Stimulated activated CD4-positive, alpha-beta T cell treated with anti-CD3 and anti-CD28 coated beads, TNF-alpha, amount 100 ng/mL, for 1 hour (primary cell): ENCODE results near the gene SCN8A.

Source experiments
- DNase-seq, 3 donors: peaks; one replicate each; pipeline ENCODE4 v3.0.0-alpha.2; 2020; ENCODE audit warnings: low read depth in 3 of 3, low spot score in 1 of 3

Gene SCN8A

GRCh38 chr12:51669271-51669670 lies 78.2 kb downstream of the SCN8A start:
- no peak for DNase-seq

- no peak for DNase-seq
Observed at GRCh38 chr12:51669996-51670395, 79.0 kb downstream of the SCN8A start.

GRCh38 chr12:51672334-51672733 lies 81.3 kb downstream of the SCN8A start:
- DNase-seq: no peak

GRCh38 chr12:51675071-51675803 lies 84.2 kb downstream of the SCN8A start:
- DNase-seq: no peak

- no peak for DNase-seq
Observed at GRCh38 chr12:51676875-51677274, 85.8 kb downstream of the SCN8A start.

GRCh38 chr12:51677284-51677968 lies 86.4 kb downstream of the SCN8A start:
- no peak for DNase-seq

GRCh38 chr12:51678086-51678724 lies 87.2 kb downstream of the SCN8A start:
- no peak for DNase-seq

GRCh38 chr12:51682981-51683380 lies 91.9 kb downstream of the SCN8A start:
- DNase-seq: no peak

- DNase-seq: no peak
Observed at GRCh38 chr12:51683763-51684357, 92.8 kb downstream of the SCN8A start.

GRCh38 chr12:51686727-51687126 lies 95.7 kb downstream of the SCN8A start:
- no peak for DNase-seq

- DNase-seq: no peak
Observed at GRCh38 chr12:51687177-51687576, 96.1 kb downstream of the SCN8A start.

- DNase-seq: no peak
Observed at GRCh38 chr12:51687614-51688013, 96.6 kb downstream of the SCN8A start.

- DNase-seq: no peak
Observed at GRCh38 chr12:51689983-51690382, 99.0 kb downstream of the SCN8A start.

GRCh38 chr12:51692016-51692415 lies 101.0 kb downstream of the SCN8A start:
- DNase-seq: no peak

- DNase-seq: no peak
Observed at GRCh38 chr12:51693569-51693968, 102.5 kb downstream of the SCN8A start.

GRCh38 chr12:51694146-51694545 lies 103.1 kb downstream of the SCN8A start:
- DNase-seq: no peak

- no peak for DNase-seq
Observed at GRCh38 chr12:51695241-51696010, 104.4 kb downstream of the SCN8A start.

- no peak for DNase-seq
Observed at GRCh38 chr12:51699219-51699618, 108.2 kb downstream of the SCN8A start.

GRCh38 chr12:51700887-51701286 lies 109.9 kb downstream of the SCN8A start:
- DNase-seq: no peak

- DNase-seq: no peak
Observed at GRCh38 chr12:51702587-51702986, 111.6 kb downstream of the SCN8A start.

GRCh38 chr12:51705450-51705849 lies 114.4 kb downstream of the SCN8A start:
- no peak for DNase-seq
